Keratinocyte (primary cell): ENCODE results near the gene FASN.

Source experiments
- CTCF ChIP-seq, 3 experiments: IDR thresholded peaks in 1 of 3; conservative IDR thresholded peaks in 1 of 3; optimal IDR thresholded peaks in 1 of 3; 2 replicates in 2 of 3; 3 replicates in 1 of 3; pipeline versions ENCODE3 to v1.5.1; 2011; ENCODE audit warnings: low read length in 3 of 3, mild to moderate bottlenecking in 3 of 3, moderate library complexity in 2 of 3, control low read depth in 1 of 3, inconsistent platforms in 1 of 3; ENCODE audit not compliant: insufficient read depth in 2 of 3; ENCODE audit errors: extremely low read depth in 1 of 3
- EZH2 ChIP-seq: IDR thresholded peaks from one replicate; pipeline ENCODE4 v1.6.1; 2012; ENCODE audit warnings: inconsistent platforms, mild to moderate bottlenecking, low read length, moderate library complexity

GRCh38 chr17:82083009-82083408 is 15.0 kb downstream of the FASN start:
- TF ChIP-seq CTCF (optimal IDR thresholded peaks at IDR 0.05 in 1 of 3, IDR thresholded peaks at IDR 0.05 in 1 of 3, conservative IDR thresholded peaks at IDR 0.05 in 1 of 3; ENCODE audit: extremely low read depth in 1 of 3, insufficient read depth in 2 of 3, low read length in 3 of 3) = no peak
- no peak for TF ChIP-seq EZH2
